GM12874 (cell line): Measurements from ENCODE around the gene ABCA2.

Experiments used
- TF ChIP-seq, protein P1 (sequence below): IDR thresholded peaks from 2 replicates; pipeline ENCODE4 v1.5.1; 2011; ENCODE audit warnings: low read depth, mild to moderate bottlenecking, control low read depth, low read length, moderate library complexity; ENCODE audit not compliant: insufficient read depth

The ABCA2 gene

DNA sequence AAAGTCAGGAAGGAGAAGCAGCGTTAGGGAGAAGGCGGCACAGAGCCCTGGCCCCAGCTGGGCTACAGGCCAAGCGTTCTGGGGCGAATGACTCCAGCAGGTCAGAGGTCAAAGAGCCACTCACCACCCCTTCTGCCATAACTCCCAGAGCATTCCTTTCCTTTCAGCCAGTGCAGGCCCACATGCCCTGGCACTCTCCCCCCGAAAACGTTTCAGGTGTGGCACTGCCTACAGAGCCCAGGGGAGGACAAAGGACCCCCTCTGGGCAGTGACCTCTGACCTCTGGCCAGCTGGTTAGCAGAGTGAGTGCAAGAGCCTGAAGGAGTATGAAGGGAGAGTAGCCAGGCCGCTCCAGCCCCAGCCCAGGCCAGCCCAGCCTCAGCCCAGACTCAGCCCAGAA lies 4.9 kb downstream of the ABCA2 start:
- TF ChIP-seq, protein P1, sequence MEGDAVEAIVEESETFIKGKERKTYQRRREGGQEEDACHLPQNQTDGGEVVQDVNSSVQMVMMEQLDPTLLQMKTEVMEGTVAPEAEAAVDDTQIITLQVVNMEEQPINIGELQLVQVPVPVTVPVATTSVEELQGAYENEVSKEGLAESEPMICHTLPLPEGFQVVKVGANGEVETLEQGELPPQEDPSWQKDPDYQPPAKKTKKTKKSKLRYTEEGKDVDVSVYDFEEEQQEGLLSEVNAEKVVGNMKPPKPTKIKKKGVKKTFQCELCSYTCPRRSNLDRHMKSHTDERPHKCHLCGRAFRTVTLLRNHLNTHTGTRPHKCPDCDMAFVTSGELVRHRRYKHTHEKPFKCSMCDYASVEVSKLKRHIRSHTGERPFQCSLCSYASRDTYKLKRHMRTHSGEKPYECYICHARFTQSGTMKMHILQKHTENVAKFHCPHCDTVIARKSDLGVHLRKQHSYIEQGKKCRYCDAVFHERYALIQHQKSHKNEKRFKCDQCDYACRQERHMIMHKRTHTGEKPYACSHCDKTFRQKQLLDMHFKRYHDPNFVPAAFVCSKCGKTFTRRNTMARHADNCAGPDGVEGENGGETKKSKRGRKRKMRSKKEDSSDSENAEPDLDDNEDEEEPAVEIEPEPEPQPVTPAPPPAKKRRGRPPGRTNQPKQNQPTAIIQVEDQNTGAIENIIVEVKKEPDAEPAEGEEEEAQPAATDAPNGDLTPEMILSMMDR = no peak

DNA sequence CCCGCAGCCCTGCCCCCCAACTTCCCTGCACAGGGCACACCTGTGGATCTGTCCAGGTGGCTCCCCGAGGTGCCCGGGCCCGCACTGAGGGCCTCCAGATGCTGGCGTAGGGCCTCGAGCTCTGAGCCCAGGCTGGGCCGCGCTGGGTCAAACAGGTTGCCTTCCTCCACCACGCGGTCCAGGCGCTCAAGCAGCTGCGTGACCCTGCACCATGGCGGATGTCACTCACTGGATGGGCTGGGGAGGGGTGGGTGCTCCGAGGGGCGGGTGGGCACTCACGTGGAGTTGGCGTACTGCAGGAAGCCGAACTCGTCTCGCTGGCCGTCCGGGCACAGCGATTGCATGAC lies 5.4 kb downstream of the ABCA2 start:
- TF ChIP-seq, protein P1 = no peak

DNA sequence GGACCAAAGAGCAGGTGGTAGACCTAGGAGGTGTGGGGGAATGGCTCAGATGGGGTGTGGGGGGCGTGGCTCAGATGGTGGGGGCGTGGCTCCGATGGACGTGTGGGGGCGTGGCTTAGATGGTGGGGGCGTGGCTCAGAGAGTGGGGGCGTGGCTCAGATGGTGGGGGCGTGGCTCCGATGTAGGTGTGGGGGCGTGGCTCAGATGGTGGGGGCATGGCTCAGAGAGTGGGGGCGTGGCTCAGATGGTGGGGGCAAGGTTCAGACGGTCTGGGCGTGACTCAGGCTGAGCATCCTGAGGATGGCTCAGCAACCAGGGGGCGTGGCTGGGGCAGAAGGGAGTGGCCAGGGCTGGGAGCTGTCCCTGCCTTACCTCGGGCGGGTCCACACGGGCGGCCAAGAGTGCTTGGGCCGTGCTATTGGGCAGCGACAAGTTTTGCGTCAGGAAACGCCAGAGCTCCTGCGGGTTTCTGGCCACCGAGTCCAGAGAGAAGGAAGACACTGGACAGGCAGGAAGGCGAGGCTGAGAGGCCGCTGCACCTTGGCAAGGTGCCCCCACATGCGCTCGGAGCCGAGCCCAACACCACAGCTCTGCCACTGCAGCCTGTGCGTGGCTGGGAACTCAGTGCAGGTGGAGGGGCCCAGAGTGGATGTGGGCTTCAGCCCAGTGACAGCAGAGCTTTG lies 5.9 kb downstream of the ABCA2 start:
- TF ChIP-seq, protein P1 = no peak

DNA sequence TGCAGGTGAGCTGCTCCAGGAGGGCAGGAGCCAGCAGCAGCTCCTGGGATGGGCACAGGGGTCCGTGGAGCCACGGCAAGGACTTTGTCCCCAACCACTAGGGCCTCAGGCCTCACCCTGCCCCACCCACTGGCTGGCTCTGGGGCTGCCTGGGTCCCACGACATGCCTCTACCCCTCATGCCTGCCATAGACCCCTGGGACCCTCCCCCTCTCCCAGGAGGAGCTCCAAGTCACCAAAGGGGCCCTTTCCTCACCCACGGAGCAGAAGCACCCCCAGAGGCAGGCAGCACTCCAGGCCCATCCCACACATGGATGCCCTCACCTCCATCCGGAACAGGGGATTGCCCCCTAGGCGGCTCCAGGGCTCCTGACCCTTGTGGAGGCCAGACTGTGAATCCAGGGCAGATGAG lies 6.5 kb downstream of the ABCA2 start:
- TF ChIP-seq, protein P1 = no peak

DNA sequence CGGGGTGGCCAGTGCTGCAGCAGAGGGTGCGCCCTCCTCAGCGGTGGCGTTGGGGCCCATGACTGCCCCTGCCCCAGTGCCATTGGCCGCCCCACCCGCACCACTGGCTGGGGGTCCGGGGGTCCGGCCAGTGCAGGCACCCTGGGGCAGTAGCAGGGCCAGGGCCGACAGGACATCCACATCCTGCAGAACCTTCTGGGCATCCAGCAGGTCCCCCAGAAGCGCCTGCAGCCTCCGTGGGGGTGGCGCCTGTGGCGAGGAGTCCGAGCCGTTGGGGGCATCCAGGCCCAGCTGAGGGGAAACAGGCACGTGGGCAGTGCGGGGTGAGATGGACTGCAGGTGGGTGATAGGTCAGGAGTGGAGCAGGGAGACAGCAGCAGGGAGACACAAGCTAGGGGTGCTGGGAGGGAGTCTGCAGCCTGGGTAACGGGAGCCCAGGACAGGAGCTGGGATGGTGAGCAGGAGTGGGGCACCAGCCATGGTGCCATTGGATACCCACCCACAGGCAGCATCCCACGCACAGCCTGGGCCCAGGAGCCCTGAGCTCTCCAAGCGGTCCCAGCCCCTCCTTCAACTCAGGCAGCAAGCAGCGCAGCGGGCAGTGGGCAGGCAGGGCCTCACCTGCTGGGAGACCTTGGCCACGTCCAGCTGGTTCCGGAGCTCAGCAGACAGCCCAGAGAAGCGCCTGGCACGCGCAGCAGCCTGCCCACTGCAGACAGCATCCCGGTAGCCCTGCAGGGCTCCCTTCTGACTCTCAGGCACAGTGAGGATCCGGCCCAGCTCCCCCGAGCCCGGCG lies 7.1 kb downstream of the ABCA2 start:
- TF ChIP-seq, protein P1 = no peak

DNA sequence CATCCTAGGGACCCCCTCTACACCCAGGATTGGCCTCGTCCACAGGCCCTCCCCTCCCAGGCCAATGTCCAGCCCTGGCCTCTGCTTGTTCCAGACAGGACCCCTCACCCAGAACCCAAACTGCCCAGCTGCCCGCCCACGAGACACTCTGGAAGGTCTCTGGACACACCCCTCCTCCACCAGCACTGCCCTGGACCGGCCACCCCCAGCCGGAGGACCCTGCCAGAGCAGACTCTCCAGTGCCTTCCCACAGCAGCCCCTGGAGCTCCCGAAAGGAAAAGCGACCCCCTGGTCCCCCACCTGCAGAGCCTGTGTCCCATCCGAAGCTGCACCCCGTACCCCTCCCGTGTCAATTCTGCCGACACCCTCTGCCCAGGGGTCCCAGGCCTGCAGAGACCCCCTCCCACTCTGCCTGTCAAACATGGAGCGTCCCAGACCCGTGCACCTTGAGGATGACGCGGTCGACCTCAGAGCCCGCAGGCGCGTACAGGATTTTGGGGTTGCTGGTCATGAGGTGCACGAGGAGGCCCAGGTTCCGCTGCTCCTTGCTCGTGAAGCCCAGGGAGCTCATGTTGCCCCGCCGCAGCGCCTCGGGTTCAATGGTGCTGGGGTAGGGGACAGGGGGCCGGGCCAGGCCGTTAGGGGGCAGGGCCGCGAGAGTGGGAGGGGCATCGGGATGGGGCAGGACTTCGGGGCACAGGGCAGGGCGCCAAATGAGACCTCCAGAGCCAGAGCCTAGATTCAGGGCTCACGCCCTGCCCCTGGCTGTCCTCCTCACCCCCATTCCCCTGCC lies 8.0 kb downstream of the ABCA2 start:
- TF ChIP-seq, protein P1 = no peak
